HG03135 (cell line): ENCODE measurements around the gene PLCD4.
A peak's percentile ranks its signal among the peaks of the same experiment; 100 is the strongest.

Experiments
- ATAC-seq: cut with Tn5 transposase; IDR thresholded peaks from one replicate; pipeline ENCODE4 v1.9.1; 2021; ENCODE audit warnings: mild to moderate bottlenecking, moderate library complexity; ENCODE audit not compliant: unreplicated experiment

The PLCD4 gene

DNA sequence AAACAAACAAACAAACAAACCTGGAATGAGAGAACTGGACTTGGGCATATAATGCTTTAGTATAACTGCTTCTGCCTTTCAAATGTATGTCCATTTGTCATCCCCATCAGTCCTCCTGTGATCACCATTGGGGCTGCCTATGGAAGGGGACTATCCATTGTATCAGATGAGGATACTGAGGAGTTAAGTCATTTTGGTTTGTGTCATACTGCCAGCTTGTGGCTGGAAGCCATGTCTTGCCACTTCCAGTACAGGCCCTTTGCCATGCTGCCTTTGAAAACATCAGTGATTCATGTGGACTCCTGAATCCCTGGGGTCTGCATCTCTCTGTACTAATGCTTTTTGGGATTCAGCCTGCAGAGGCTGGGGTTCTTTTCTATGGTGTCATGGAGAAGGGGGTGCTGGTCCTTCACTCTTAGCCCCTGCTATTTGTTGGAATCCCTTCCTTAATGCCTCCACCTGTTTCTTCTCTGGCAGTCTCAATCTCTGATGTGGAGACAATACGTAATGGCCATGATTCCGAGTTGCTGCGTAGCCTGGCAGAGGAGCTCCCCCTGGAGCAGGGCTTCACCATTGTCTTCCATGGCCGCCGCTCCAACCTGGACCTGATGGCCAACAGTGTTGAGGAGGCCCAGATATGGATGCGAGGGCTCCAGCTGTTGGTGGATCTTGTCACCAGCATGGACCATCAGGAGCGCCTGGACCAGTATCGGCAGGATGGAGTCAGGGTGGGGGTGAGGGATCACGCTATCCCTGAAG, 10.6 kb downstream of the PLCD4 start:
- ATAC-seq, result no peak

DNA sequence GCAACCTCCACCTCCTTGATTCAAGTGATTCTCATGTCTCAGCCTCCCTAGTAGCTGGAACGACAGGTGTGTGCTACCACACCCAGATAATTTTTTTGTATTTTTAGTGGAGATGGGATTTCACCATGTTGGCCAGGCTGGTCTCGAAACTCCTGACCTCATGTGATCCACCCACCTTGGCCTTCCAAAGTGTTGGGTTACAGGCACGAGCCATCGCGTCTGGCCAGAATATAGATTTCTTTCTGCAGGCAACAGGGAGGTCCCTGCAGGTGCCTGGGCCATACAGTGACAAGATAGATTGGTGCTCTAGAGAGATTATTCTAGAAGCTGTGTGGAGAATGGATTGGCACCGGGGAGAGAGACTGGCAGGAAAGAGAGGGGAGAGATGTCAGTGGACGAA, 13.3 kb downstream of the PLCD4 start:
- ATAC-seq, result no peak

- no peak for ATAC-seq
Observed at GRCh38 chr2:218622606-218623365, 15.1 kb downstream of the PLCD4 start.

DNA sequence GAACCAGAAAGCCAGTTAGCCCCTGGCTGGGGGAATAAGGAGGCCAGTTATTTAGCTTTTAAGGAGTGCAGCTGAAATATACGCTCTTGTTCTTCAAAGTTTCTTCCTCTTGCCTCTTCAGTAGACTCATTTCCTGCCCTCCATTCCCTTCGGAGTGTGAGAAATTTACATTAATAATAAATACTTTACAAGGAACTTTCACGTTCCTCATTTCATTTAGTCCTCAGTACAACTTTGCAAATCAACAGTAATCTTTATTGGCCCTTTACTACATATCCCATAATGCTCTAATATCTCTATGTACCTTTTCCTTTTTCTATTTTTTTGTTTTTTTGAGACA, 15.6 kb downstream of the PLCD4 start:
- ATAC-seq, result no peak

DNA sequence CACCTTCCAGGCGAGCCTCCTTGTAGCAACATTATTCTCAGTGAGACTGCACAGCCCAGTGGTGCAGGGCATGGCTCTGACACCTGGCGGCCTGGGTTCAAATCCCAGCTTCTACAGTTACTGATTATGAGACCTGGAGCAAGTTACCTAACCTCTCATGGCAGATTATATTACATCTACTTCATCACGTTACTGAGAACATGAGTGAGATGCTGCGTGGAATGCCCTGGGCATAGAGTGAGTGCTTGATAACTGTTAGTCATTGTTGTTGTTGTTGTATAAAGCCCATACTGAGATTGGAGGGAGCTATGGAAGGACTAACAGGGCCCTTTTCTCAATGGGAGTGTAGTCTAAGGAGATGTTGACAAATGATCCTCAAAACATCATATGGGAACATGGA, 18.7 kb downstream of the PLCD4 start:
- ATAC-seq, result no peak

DNA sequence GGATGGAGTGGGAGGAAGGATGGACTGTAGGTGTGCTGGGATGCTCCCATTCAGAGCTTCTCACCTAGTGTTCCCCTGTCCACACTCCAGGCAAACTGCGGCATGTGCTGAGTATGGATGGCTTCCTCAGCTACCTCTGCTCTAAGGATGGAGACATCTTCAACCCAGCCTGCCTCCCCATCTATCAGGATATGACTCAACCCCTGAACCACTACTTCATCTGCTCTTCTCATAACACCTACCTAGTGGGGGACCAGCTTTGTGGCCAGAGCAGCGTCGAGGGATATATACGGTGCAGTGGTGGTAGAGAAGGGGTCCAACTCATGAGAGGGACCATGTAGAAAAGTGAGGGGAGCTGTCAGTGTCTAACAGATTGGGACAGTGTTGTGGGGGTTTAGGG, 20.2 kb downstream of the PLCD4 start:
- no peak for ATAC-seq

GRCh38 chr2:218631837-218632236, 24.1 kb downstream of the PLCD4 start:
- no peak for ATAC-seq

GRCh38 chr2:218635719-218636118, 28.0 kb downstream of the PLCD4 start:
- no peak for ATAC-seq

- no peak for ATAC-seq
Observed at GRCh38 chr2:218638372-218638771, 30.7 kb downstream of the PLCD4 start.

DNA sequence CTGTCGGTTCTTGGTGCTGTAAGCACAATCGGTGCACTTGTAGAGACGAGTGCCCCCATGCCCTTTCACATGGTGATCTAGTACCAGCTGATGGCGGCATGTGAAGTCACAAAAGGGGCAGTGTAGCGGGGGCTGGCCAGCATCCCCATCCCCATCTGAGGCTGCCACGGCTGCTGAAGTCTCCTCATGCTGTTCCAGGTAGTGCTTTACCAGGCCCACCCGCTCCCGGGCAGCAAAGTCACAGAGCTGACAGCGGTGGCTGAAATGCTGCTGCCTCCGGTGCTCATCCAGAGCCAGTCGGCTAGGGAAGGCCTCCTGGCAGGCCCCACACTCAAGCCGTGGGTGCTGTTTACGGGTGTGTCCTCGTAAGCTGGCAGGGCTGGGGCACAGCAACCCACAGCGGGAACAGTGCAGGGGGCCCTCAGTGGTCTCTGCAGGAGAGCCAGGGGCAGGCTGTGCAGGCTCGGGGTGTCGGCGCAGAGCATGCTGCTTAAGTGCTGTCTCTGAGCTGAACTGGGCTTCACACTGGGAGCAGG, 34.5 kb downstream of the PLCD4 start:
- ATAC-seq, result no peak

GRCh38 chr2:218642786-218643185, 35.1 kb downstream of the PLCD4 start:
- no peak for ATAC-seq

DNA sequence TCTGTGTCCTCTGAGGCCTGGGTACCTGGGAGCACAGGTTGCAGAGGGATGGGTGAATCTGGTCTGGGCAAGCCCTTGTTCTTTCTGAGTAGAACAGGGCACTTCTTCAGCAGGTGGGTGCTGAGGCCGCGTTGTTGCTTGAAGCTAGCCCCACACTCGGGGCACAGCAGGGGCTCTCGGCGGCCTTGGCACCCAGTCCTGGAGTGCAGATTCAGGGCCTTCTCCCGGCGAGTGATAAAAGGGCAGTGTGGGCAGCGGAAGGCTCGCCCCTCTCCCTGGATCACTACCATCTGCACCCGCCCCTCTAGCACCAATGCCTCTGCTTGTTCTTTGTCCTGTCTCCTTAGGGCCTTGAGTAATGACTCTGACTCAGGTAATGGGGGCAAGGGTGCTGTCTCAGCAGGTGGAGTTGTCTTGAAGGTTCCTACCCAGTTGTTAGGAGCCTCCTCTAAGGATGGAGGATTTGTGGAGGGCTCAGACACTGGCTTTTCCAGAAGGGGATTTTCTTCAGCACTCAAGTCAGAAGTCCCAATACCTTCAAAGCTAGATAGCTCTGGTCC, 36.1 kb downstream of the PLCD4 start:
- ATAC-seq, result no peak

DNA sequence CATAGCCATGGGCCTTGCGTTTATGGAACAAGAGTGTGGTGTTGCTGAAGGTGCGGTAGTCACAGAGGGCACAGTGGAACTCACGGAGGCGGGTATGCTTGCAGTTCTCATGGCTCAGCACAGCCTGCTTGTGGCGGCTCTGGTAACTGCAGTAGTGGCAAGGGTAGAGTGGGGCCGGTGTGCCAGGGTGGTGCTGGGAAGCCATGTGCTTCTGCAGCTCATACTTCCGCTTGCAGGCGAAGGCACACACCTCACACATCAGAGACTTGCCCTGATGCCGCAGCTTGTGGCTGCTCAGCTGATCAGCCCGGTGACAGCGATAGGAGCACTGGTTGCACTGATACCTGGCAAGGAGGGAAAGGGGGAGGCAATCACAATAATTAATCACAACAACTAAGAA, 37.0 kb downstream of the PLCD4 start:
- ATAC-seq, result no peak

GRCh38 chr2:218645126-218645525, 37.4 kb downstream of the PLCD4 start:
- peak; percentile 56 for ATAC-seq

- ATAC-seq, result no peak
Observed at GRCh38 chr2:218648088-218648786, 40.5 kb downstream of the PLCD4 start.

DNA sequence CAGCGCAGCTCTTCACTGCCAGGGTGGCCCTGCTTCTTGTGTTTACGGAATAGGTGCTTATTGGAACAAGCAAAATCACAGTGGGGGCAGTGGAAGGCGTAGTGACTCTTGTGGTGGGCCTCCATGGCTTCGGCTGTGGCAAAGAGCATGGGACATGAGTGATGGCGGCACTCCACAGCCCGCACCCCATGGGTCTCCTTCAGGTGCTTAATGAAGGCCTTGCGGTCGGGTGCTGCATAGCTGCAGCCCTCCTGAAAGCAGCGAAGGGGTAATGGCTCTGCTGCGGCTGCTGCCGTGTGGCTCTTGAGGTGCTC, 41.0 kb downstream of the PLCD4 start:
- ATAC-seq, result no peak

GRCh38 chr2:218655751-218656150, 48.1 kb downstream of the PLCD4 start:
- no peak for ATAC-seq

GRCh38 chr2:218658671-218659257, 51.1 kb downstream of the PLCD4 start:
- ATAC-seq, result peak; percentile 34

DNA sequence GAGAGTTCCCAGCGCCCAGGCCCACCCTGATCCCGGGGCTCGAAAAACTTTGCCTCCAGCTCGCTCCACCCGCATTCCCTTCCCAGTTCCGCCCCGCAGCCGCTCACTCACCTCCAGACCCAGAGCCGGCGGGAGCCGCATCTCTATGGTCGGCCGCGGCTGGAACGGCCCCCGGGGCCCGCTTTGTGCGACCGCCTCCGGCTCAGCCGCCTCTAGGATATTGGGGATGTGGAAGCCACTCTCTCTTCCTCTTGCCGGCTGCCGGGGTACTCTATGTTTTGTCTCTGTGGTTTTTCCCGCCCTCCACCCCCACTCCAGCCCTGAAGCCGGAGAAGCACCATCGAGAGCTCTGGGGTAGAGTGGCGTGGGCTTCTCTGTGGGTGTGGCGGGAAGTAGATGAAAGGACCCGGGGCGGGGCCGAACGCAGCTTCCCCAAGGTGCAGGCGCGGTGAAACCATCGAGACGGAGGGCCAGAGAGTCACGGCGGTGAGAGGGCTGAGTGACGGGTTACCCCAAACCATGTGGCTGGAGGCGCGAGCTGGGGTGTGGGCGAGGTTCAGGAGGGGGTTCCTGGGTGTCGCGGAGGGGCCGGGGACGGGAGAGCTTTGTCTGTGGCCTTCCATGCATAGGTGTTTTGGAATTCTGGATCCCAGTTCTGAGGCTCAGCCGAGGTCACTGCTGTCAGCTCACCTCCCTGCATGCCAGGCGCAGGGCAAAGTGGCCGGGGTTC, 51.7 kb downstream of the PLCD4 start, which contains the start of the genes BCS1L and ZNF142:
TSS of gene BCS1L (plus strand) at position 426 of the 730 bp plus-strand sequence. CDS start 1,305 bp downstream, outside the sequence.
TSS of gene ZNF142 (minus strand) at position 366 of the 730 bp plus-strand sequence. CDS start 3,194 bp downstream, outside the sequence.
- ATAC-seq, result peak; percentile 91

DNA sequence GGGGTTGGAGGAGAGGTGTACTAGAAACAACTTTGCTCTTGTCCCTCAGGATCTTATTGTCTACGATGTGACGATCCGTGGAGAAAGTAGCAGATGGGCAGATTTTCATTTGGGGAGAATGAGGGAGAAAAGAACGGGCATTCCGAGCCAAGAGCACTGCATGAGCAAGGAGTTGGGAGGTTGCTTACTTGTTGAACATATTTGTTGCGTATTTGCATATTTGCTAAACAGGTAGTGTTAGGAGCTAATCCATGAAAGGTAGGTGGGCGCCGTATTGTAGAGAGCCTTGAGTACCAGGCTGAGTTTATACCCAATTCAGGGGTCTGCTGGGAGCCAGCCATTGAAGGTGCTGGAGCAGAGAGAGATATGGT, 52.3 kb downstream of the PLCD4 start:
- no peak for ATAC-seq
